NCI-H1092 (cell line): ENCODE data around the gene RETREG2.
A peak's percentile ranks its signal among the peaks of the same experiment; 100 is the strongest.
"Not testable (repeated sequence)": the region's sequence is repeated elsewhere in the genome, so short reads cannot be mapped to it uniquely, and the experiment has no call there.

Experiments
- DNase-seq: peaks from one replicate; lab custom pipeline; 2025; lab: John Stamatoyannopoulos, UW

RETREG2 gene

GRCh38 chr2:219198974-219199373 lies 20.9 kb downstream of the RETREG2 start:
- DNase-seq, result no peak

GRCh38 chr2:219199470-219200211 lies 21.6 kb downstream of the RETREG2 start:
- DNase-seq, result no peak

GRCh38 chr2:219200502-219201326 lies 22.6 kb downstream of the RETREG2 start:
- not testable (repeated sequence) for DNase-seq

- DNase-seq, result not testable (repeated sequence)
These were observed 23.3 kb downstream of the RETREG2 start for GRCh38 chr2:219201331-219201730.

- DNase-seq, result no peak
These were observed 26.5 kb downstream of the RETREG2 start for GRCh38 chr2:219204425-219205164.

GRCh38 chr2:219205165-219205538 lies 27.1 kb downstream of the RETREG2 start:
- DNase-seq, result no peak

GRCh38 chr2:219205981-219206327 lies 27.9 kb downstream of the RETREG2 start:
- DNase-seq, result no peak

GRCh38 chr2:219206328-219207133 lies 28.5 kb downstream of the RETREG2 start, which contains the start of gene ZFAND2B:
Gene ZFAND2B, plus strand, starts transcription at chr2:219206782. Its CDS starts 206 bp downstream, at chr2:219206988.
- peak; percentile 80 for DNase-seq

- no peak for DNase-seq
These were observed 29.2 kb downstream of the RETREG2 start for GRCh38 chr2:219207134-219207883.

GRCh38 chr2:219207884-219208740 lies 30.0 kb downstream of the RETREG2 start:
- DNase-seq, result no peak

GRCh38 chr2:219209236-219210195 lies 31.4 kb downstream of the RETREG2 start:
- no peak for DNase-seq

GRCh38 chr2:219210196-219210885 lies 32.3 kb downstream of the RETREG2 start:
- DNase-seq, result no peak

GRCh38 chr2:219210886-219211362 lies 32.8 kb downstream of the RETREG2 start:
- DNase-seq, result no peak

GRCh38 chr2:219213026-219213415 lies 34.9 kb downstream of the RETREG2 start:
- DNase-seq, result no peak

- no peak for DNase-seq
These were observed 35.5 kb downstream of the RETREG2 start for GRCh38 chr2:219213486-219214071.

GRCh38 chr2:219214141-219214540 lies 36.1 kb downstream of the RETREG2 start:
- no peak for DNase-seq

- no peak for DNase-seq
These were observed 36.7 kb downstream of the RETREG2 start for GRCh38 chr2:219214786-219215185.
